Activated CD4-positive, alpha-beta T cell treated with anti-CD3 and anti-CD28 coated beads for 36 hours (primary cell): ENCODE data around the gene VPS13D. TPM values are rescaled to one million over a fixed set of nuclear protein-coding genes. Genes with fewer than 3 reads are reported as not detected.
A peak's percentile ranks its signal among the peaks of the same experiment; 100 is the strongest.

Source experiments
- ATAC-seq: fragments of 200-7000 bp; cut with Tn5 transposase; one replicate; pipeline ENCODE4 v1.10.0; 2021; ENCODE audit warnings: mild to moderate bottlenecking, moderate library complexity
- CTCF ChIA-PET: fragments of 350-600 bp; sonication (Branson Sonifier 250); formaldehyde crosslinking; loops from one replicate; lab custom pipeline; 2021; ENCODE audit warnings: antibody characterized with exemption; lab: Charles Lee
- POLR2A ChIA-PET: fragments of 350-600 bp; sonication (Branson Sonifier 250); formaldehyde crosslinking; loops from one replicate; lab custom pipeline; 2021; ENCODE audit warnings: antibody characterized with exemption, inconsistent platforms; lab: Charles Lee
- DNase-seq: peaks from one replicate; pipeline ENCODE4 v3.0.0-alpha.2; 2020
- H3K27ac Mint-ChIP-seq: one replicate; pipeline ENCODE4 v1.8.0; 2021; ENCODE audit warnings: mixed read lengths
- H3K27me3 Mint-ChIP-seq: one replicate; pipeline ENCODE4 v1.8.0; 2021; ENCODE audit warnings: mixed read lengths
- H3K36me3 Mint-ChIP-seq: one replicate; pipeline ENCODE4 v1.8.0; 2021; ENCODE audit warnings: low read depth, mixed read lengths
- H3K4me1 Mint-ChIP-seq: one replicate; pipeline ENCODE4 v1.8.0; 2021; ENCODE audit warnings: mixed read lengths
- H3K4me3 Mint-ChIP-seq: one replicate; pipeline ENCODE4 v1.8.0; 2021; ENCODE audit warnings: mild to moderate bottlenecking, moderate library complexity, mixed read lengths
- H3K9me3 Mint-ChIP-seq: one replicate; pipeline ENCODE4 v1.8.0; 2021; ENCODE audit warnings: low read depth, mixed read lengths
- intact Hi-C, 2 experiments: fragments of 100-400 bp; cut with DNase I in 1 of 2; cut with micrococcal nuclease in 1 of 2; formaldehyde crosslinking; loops; one replicate each; pipeline versions ENCODE4 v1.14.2 to v1.15.1; 2022 to 2024; cut with DNase I, micrococcal nuclease
- total RNA-seq, 2 experiments: library from RNA; stranded (reverse); gene quantifications; one replicate each; pipeline ENCODE4 v1.2.3, GENCODE V29; 2021

The VPS13D gene
- total RNA-seq, 2 experiments from 2014 or later = 20.6 to 22.9 TPM

- DNase-seq (no peak), ATAC-seq (no peak)
- no peak overlapping the region for H3K4me3 Mint-ChIP-seq
- intact Hi-C loops = loop anchor here in 1 of 2 experiments (5.0 kb wide), 1 partner anchor 136 kb away; no protein-coding TSS in a partner anchor
- H3K27me3 Mint-ChIP-seq = no peaks in the 10 kb centered on the region
- CTCF ChIA-PET = no interaction called here
- peak overlapping the region; percentile 39 for H3K27ac Mint-ChIP-seq
- peaks cover 37% of the 10 kb centered on the region for H3K36me3 Mint-ChIP-seq
- H3K4me1 Mint-ChIP-seq = peaks cover 50% of the 10 kb centered on the region
- POLR2A ChIA-PET = interaction anchor here (1.3 kb wide), 1 partner anchor 78 kb away, joined by 3 read pairs; no protein-coding TSS in a partner anchor
- no peaks in the 10 kb centered on the region for H3K9me3 Mint-ChIP-seq
Measured at GRCh38 chr1:12432897-12433296, 203.1 kb downstream of the VPS13D start.

GRCh38 chr1:12433323-12434053 lies 203.7 kb downstream of the VPS13D start:
- no peak for DNase-seq
- H3K4me3 Mint-ChIP-seq = no peak overlapping the region
- H3K36me3 Mint-ChIP-seq = peaks cover 40% of the 10 kb centered on the region
- POLR2A ChIA-PET = interaction anchor here (1.0 to 1.3 kb wide), 3 partner anchors 16 to 77 kb away, joined by 3 to 4 read pairs (median 4); no protein-coding TSS in a partner anchor
- H3K9me3 Mint-ChIP-seq = peaks cover 4% of the 10 kb centered on the region
- H3K4me1 Mint-ChIP-seq = peaks cover 56% of the 10 kb centered on the region
- intact Hi-C loops = loop anchor here (1.0 to 5.0 kb wide), 16 partner anchors 16 to 276 kb away; partner anchors contain the start of gene DHRS3 (in 1 of the 2)
- ATAC-seq = no peak
- CTCF ChIA-PET = interaction anchor here (0.7 to 1.9 kb wide), 4 partner anchors 16 to 186 kb away, joined by 4 to 8 read pairs (median 4); no protein-coding TSS in a partner anchor
- H3K27ac Mint-ChIP-seq = peak overlapping the region; percentile 39
- no peaks in the 10 kb centered on the region for H3K27me3 Mint-ChIP-seq

- CTCF ChIA-PET = interaction anchor here (0.6 to 1.9 kb wide), 8 partner anchors 15 to 185 kb away, joined by 3 to 8 read pairs (median 4); no protein-coding TSS in a partner anchor
- peaks cover 42% of the 10 kb centered on the region for H3K36me3 Mint-ChIP-seq
- DNase-seq (peak; percentile 82), ATAC-seq (peak; percentile 48)
- H3K4me1 Mint-ChIP-seq = peaks cover 63% of the 10 kb centered on the region
- peak overlapping the region; percentile 14 for H3K27ac Mint-ChIP-seq
- POLR2A ChIA-PET = interaction anchor here (1.0 to 1.3 kb wide), 3 partner anchors 15 to 76 kb away, joined by 3 to 4 read pairs (median 4); no protein-coding TSS in a partner anchor
- H3K27me3 Mint-ChIP-seq = no peaks in the 10 kb centered on the region
- intact Hi-C loops = loop anchor here (1.0 to 5.0 kb wide), 16 partner anchors 15 to 277 kb away; partner anchors contain the start of gene DHRS3 (in 1 of the 2)
- no peak overlapping the region for H3K4me3 Mint-ChIP-seq
- peaks cover 5% of the 10 kb centered on the region for H3K9me3 Mint-ChIP-seq
Measured at GRCh38 chr1:12434174-12434573, 204.3 kb downstream of the VPS13D start.

GRCh38 chr1:12434686-12435085 lies 204.9 kb downstream of the VPS13D start:
- Mint-ChIP-seq H3K27me3 (no peaks in the 10 kb centered on the region), H3K36me3 (peaks cover 40% of the 10 kb centered on the region), H3K4me3 (no peak overlapping the region), H3K27ac (peak overlapping the region; percentile 27), H3K4me1 (peaks cover 68% of the 10 kb centered on the region), H3K9me3 (peaks cover 5% of the 10 kb centered on the region)
- intact Hi-C loops = loop anchor here (1.0 to 5.0 kb wide), 17 partner anchors 15 to 387 kb away; partner anchors contain the start of gene DHRS3 (in 1 of the 2)
- CTCF ChIA-PET = interaction anchor here (0.6 to 1.9 kb wide), 9 partner anchors 15 to 185 kb away, joined by 3 to 8 read pairs (median 4); no protein-coding TSS in a partner anchor
- no peak for ATAC-seq
- DNase-seq = no peak
- POLR2A ChIA-PET = interaction anchor here (1.0 to 1.2 kb wide), 3 partner anchors 14 to 525 kb away, joined by 3 to 4 read pairs (median 4); no protein-coding TSS in a partner anchor

GRCh38 chr1:12435639-12436344 lies 206.0 kb downstream of the VPS13D start:
- Mint-ChIP-seq H3K4me1 (peaks cover 75% of the 10 kb centered on the region), H3K36me3 (peaks cover 41% of the 10 kb centered on the region), H3K27ac (peak overlapping the region; percentile 71), H3K9me3 (peaks cover 5% of the 10 kb centered on the region), H3K27me3 (no peaks in the 10 kb centered on the region), H3K4me3 (peak overlapping the region; percentile 11)
- intact Hi-C loops = loop anchor here (1.0 to 5.0 kb wide), 9 partner anchors 19 to 388 kb away; no protein-coding TSS in a partner anchor
- ATAC-seq = peak; percentile 78
- ChIA-PET POLR2A (interaction anchor here (0.6 to 1.2 kb wide), 4 partner anchors 12 to 526 kb away, joined by 3 to 4 read pairs (median 3); no protein-coding TSS in a partner anchor), CTCF (interaction anchor here (1.1 to 2.7 kb wide), 3 partner anchors 74 to 182 kb away, joined by 3 to 9 read pairs (median 5); partner anchors contain the start of gene DHRS3)
- DNase-seq = peak; percentile 78

GRCh38 chr1:12436345-12436658 lies 206.5 kb downstream of the VPS13D start:
- Mint-ChIP-seq H3K27ac (peak overlapping the region; percentile 71), H3K4me1 (peaks cover 76% of the 10 kb centered on the region), H3K27me3 (peaks cover under 1% of the 10 kb centered on the region), H3K36me3 (peaks cover 41% of the 10 kb centered on the region), H3K9me3 (peaks cover 5% of the 10 kb centered on the region), H3K4me3 (peak overlapping the region; percentile 11)
- DNase-seq = peak; percentile 23
- POLR2A ChIA-PET = interaction anchor here (1.0 to 1.1 kb wide), 2 partner anchors 12 to 168 kb away, joined by 3 to 4 read pairs; no protein-coding TSS in a partner anchor
- CTCF ChIA-PET = interaction anchor here (1.1 to 2.7 kb wide), 2 partner anchors 74 to 182 kb away, joined by 3 to 9 read pairs; partner anchors contain the start of gene DHRS3
- ATAC-seq = no peak
- intact Hi-C loops = loop anchor here in 1 of 2 experiments (5.0 kb wide), 1 partner anchor 389 kb away; no protein-coding TSS in a partner anchor

- Mint-ChIP-seq H3K4me1 (peaks cover 81% of the 10 kb centered on the region), H3K27ac (no peak overlapping the region), H3K4me3 (no peak overlapping the region), H3K9me3 (peaks cover 5% of the 10 kb centered on the region), H3K36me3 (peaks cover 46% of the 10 kb centered on the region), H3K27me3 (peaks cover 4% of the 10 kb centered on the region)
- intact Hi-C loops = loop anchor here in 1 of 2 experiments (5.0 kb wide), 1 partner anchor 390 kb away; no protein-coding TSS in a partner anchor
- no peak for ATAC-seq
- POLR2A ChIA-PET = interaction anchor here (0.6 kb wide), 2 partner anchors 58 to 99 kb away, joined by 3 to 7 read pairs; no protein-coding TSS in a partner anchor
- CTCF ChIA-PET = interaction anchor here (2.0 to 2.7 kb wide), 2 partner anchors 20 to 181 kb away, joined by 6 to 9 read pairs; partner anchors contain the start of gene DHRS3
- peak; percentile 54 for DNase-seq
Measured at GRCh38 chr1:12436817-12437599, 207.2 kb downstream of the VPS13D start.

- Mint-ChIP-seq H3K4me3 (no peak overlapping the region), H3K27me3 (peaks cover 4% of the 10 kb centered on the region), H3K36me3 (peaks cover 43% of the 10 kb centered on the region), H3K9me3 (peaks cover 5% of the 10 kb centered on the region), H3K27ac (no peak overlapping the region), H3K4me1 (peaks cover 83% of the 10 kb centered on the region)
- CTCF ChIA-PET = interaction anchor here (1.0 to 2.7 kb wide), 4 partner anchors 11 to 181 kb away, joined by 4 to 9 read pairs (median 7); partner anchors contain the start of gene DHRS3
- DNase-seq (no peak), ATAC-seq (no peak)
- POLR2A ChIA-PET = interaction anchor here (0.6 kb wide), 1 partner anchor 57 kb away, joined by 3 read pairs; no protein-coding TSS in a partner anchor
- intact Hi-C loops = loop anchor here in 1 of 2 experiments (5.0 kb wide), 1 partner anchor 390 kb away; no protein-coding TSS in a partner anchor
Measured at GRCh38 chr1:12437629-12438028, 207.8 kb downstream of the VPS13D start.

GRCh38 chr1:12438349-12438924 lies 208.6 kb downstream of the VPS13D start:
- H3K27me3 Mint-ChIP-seq = peaks cover 4% of the 10 kb centered on the region
- peaks cover 79% of the 10 kb centered on the region for H3K4me1 Mint-ChIP-seq
- peaks cover 38% of the 10 kb centered on the region for H3K36me3 Mint-ChIP-seq
- ATAC-seq (peak; percentile 43), DNase-seq (peak; percentile 62)
- H3K4me3 Mint-ChIP-seq = peak overlapping the region; percentile 6
- intact Hi-C loops = loop anchor here in 1 of 2 experiments (5.0 kb wide), 1 partner anchor 391 kb away; no protein-coding TSS in a partner anchor
- peaks cover 5% of the 10 kb centered on the region for H3K9me3 Mint-ChIP-seq
- CTCF ChIA-PET = interaction anchor here (1.0 to 2.1 kb wide), 3 partner anchors 10 to 52 kb away, joined by 4 to 8 read pairs (median 6); no protein-coding TSS in a partner anchor
- POLR2A ChIA-PET = no interaction called here
- peak overlapping the region; percentile 81 for H3K27ac Mint-ChIP-seq
